Activated T-helper 1 cell treated with anti-CD3 and anti-CD28 coated beads, Interleukin-12 subunit alpha, Interleukin-12 subunit beta, Interleukin-2, Interleukin-4 antibody, amounts not matched to agents 30 ng/mL and 10 ng/mL and 1 ng/mL, durations not matched to agents 14 hours and 24 hours and 36 hours (primary cell): ENCODE measurements around the gene DNAAF8. TPM values are rescaled to one million over a fixed set of nuclear protein-coding genes. Genes with fewer than 3 reads are reported as not detected.

Experiments
- DNase-seq: peaks from one replicate; pipeline ENCODE4 v3.0.0; 2021; ENCODE audit warnings: low spot score
- H3K27ac Mint-ChIP-seq: one replicate; pipeline ENCODE4 v1.8.0; 2021; ENCODE audit warnings: mild to moderate bottlenecking, mixed read lengths
- H3K27me3 Mint-ChIP-seq: one replicate; pipeline ENCODE4 v1.8.0; 2022; ENCODE audit warnings: mild to moderate bottlenecking, moderate library complexity, mixed read lengths; ENCODE audit not compliant: insufficient read depth
- H3K36me3 Mint-ChIP-seq: one replicate; pipeline ENCODE4 v1.8.0; 2021; ENCODE audit warnings: low read depth, mixed read lengths
- H3K4me1 Mint-ChIP-seq: one replicate; pipeline ENCODE4 v1.8.0; 2021; ENCODE audit warnings: low read depth, mixed read lengths
- H3K4me3 Mint-ChIP-seq: one replicate; pipeline ENCODE4 v1.8.0; 2021; ENCODE audit warnings: mild to moderate bottlenecking, moderate library complexity, mixed read lengths
- H3K9me3 Mint-ChIP-seq: one replicate; pipeline ENCODE4 v1.8.0; 2021; ENCODE audit warnings: mixed read lengths
- intact Hi-C: fragments of 100-400 bp; cut with micrococcal nuclease; formaldehyde crosslinking; loops from one replicate; pipeline ENCODE4 v1.15.1; 2024
- total RNA-seq: library from RNA; stranded (reverse); gene quantifications from 2 replicates; pipeline ENCODE4 v1.2.3, GENCODE V29; 2022

DNAAF8 gene
- total RNA-seq, 1 donor from 2014 or later, result not detected

GRCh38 chr16:4743226-4743878 is 9.0 kb downstream of the DNAAF8 start:
- Mint-ChIP-seq H3K4me1 (peaks cover 20% of the 10 kb centered on the region), H3K27me3 (no peaks in the 10 kb centered on the region), H3K9me3 (no peaks in the 10 kb centered on the region), H3K4me3 (peak overlapping the region; percentile 20), H3K36me3 (no peaks in the 10 kb centered on the region), H3K27ac (no peak overlapping the region)
- intact Hi-C loops, result no loop called here
- no peak for DNase-seq

DNA sequence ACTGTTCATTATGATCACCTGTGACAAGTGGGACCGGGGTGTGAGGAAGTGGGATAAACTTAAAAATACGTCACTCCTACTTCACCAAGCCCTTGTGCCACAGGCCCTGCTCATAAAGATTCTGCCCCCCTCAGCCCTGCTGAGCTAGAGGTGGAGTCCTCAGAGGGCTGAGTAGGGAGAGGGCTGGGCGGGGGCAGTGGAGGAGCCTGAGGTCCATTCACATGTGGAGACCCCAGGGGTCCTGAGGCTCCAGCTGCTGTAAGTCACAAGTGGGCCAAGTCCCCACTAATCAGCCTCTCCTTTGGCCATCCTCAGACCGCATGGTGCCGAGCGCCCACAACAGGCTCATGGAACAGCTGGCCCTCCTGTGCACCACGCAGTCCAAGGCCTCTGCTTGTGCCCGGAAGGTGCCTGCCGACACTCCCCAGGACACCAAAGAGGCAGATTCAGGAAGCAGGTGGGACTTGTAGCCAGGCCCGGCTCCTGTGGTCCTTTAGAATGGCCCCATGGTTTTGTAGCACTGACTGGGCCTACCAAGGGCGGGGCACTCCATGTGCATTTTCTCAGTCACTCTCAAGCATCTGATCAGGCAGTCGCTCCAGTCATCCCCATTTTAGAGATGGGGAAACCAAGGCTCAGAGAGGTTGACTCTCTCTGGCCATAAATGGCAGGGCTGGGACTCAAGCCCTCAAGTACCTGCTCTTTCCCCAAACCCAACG is 10.4 kb downstream of the DNAAF8 start:
- no peak overlapping the region for H3K4me3 Mint-ChIP-seq
- H3K36me3 Mint-ChIP-seq, result no peaks in the 10 kb centered on the region
- intact Hi-C loops, result no loop called here
- H3K4me1 Mint-ChIP-seq, result peaks cover 22% of the 10 kb centered on the region
- no peak for DNase-seq
- H3K9me3 Mint-ChIP-seq, result no peaks in the 10 kb centered on the region
- H3K27ac Mint-ChIP-seq, result no peak overlapping the region
- H3K27me3 Mint-ChIP-seq, result no peaks in the 10 kb centered on the region

DNA sequence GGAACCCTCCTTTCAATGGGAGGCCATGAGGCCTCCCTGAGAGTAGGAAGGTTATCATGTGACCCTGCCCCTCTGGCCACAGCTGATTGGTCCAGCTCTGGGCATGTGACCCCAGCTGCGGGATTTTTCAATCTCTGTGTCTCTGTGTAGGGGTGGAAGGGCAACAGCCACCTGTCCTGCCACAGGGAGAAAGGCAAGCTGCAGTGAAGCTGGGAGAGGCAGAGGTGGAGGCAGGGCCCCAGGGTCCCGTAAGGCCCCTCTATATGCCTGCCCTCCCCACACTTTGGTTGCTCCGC is 10.9 kb downstream of the DNAAF8 start:
- Mint-ChIP-seq H3K4me1 (peaks cover 22% of the 10 kb centered on the region), H3K36me3 (no peaks in the 10 kb centered on the region), H3K27ac (no peak overlapping the region), H3K9me3 (no peaks in the 10 kb centered on the region), H3K4me3 (no peak overlapping the region), H3K27me3 (no peaks in the 10 kb centered on the region)
- no peak for DNase-seq
- intact Hi-C loops, result no loop called here

GRCh38 chr16:4746215-4746614 is 11.9 kb downstream of the DNAAF8 start:
- H3K4me3 Mint-ChIP-seq, result no peak overlapping the region
- intact Hi-C loops, result no loop called here
- DNase-seq, result no peak
- no peaks in the 10 kb centered on the region for H3K36me3 Mint-ChIP-seq
- no peaks in the 10 kb centered on the region for H3K27me3 Mint-ChIP-seq
- no peaks in the 10 kb centered on the region for H3K9me3 Mint-ChIP-seq
- H3K4me1 Mint-ChIP-seq, result peaks cover 22% of the 10 kb centered on the region
- H3K27ac Mint-ChIP-seq, result no peak overlapping the region

- Mint-ChIP-seq H3K4me3 (no peak overlapping the region), H3K9me3 (no peaks in the 10 kb centered on the region), H3K4me1 (peaks cover 22% of the 10 kb centered on the region), H3K27me3 (no peaks in the 10 kb centered on the region), H3K27ac (no peak overlapping the region), H3K36me3 (no peaks in the 10 kb centered on the region)
- intact Hi-C loops, result no loop called here
- no peak for DNase-seq
Measured at GRCh38 chr16:4746991-4747574, 12.7 kb downstream of the DNAAF8 start.

DNA sequence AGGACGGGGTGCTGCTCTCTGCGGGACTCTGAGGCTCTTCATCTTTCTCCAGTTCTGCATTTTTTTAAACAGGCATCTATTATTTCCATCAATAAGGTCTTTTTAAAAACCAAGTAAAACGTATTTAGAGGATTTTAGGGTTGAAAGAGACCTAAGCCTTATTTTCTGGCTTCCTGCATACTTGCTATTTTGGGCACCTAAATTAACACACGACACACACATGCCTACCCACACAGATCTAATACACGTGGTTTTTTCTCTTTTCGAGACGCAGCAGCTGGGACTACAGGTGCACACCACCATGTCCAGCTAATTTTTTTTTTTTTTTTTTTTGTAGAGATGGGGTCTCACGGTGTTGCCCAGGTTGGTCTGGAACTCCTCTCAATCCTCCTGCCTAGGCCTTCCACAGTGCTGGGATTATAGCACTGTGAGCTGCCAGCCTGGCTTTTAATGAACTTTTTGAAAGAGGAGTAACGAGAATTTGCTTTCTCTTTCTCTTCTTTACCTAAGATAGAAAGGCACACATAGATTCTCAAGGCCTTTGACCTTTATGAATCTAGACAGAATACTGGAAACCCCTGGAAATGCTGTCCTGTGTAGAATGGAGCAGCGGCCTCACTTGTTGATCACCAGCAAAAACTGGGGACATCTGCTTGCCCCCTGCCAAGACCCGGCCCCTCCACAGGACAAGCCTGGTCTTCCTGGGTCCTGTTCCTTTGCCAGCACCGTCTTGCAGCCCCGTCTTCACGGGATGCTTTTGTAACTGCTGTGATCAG is 13.8 kb downstream of the DNAAF8 start:
- H3K27me3 Mint-ChIP-seq, result no peaks in the 10 kb centered on the region
- peaks cover 17% of the 10 kb centered on the region for H3K4me1 Mint-ChIP-seq
- H3K27ac Mint-ChIP-seq, result peak overlapping the region; percentile 1
- no peak overlapping the region for H3K4me3 Mint-ChIP-seq
- DNase-seq, result no peak
- H3K9me3 Mint-ChIP-seq, result no peaks in the 10 kb centered on the region
- H3K36me3 Mint-ChIP-seq, result peaks cover under 1% of the 10 kb centered on the region
- intact Hi-C loops, result no loop called here

- Mint-ChIP-seq H3K4me1 (peaks cover 12% of the 10 kb centered on the region), H3K27me3 (no peaks in the 10 kb centered on the region), H3K4me3 (no peak overlapping the region), H3K9me3 (no peaks in the 10 kb centered on the region), H3K27ac (peak overlapping the region; percentile 58), H3K36me3 (peaks cover 2% of the 10 kb centered on the region)
- intact Hi-C loops, result no loop called here
- DNase-seq, result no peak
Measured at GRCh38 chr16:4748682-4749411, 14.5 kb downstream of the DNAAF8 start.

GRCh38 chr16:4749700-4750257 is 15.4 kb downstream of the DNAAF8 start:
- H3K27ac Mint-ChIP-seq, result no peak overlapping the region
- H3K4me1 Mint-ChIP-seq, result peaks cover 12% of the 10 kb centered on the region
- peaks cover 4% of the 10 kb centered on the region for H3K36me3 Mint-ChIP-seq
- H3K9me3 Mint-ChIP-seq, result no peaks in the 10 kb centered on the region
- no peak for DNase-seq
- intact Hi-C loops, result no loop called here
- H3K27me3 Mint-ChIP-seq, result no peaks in the 10 kb centered on the region
- no peak overlapping the region for H3K4me3 Mint-ChIP-seq

- DNase-seq, result no peak
- peaks cover 14% of the 10 kb centered on the region for H3K36me3 Mint-ChIP-seq
- peaks cover 12% of the 10 kb centered on the region for H3K4me1 Mint-ChIP-seq
- intact Hi-C loops, result no loop called here
- H3K27me3 Mint-ChIP-seq, result no peaks in the 10 kb centered on the region
- no peak overlapping the region for H3K27ac Mint-ChIP-seq
- H3K4me3 Mint-ChIP-seq, result no peak overlapping the region
- H3K9me3 Mint-ChIP-seq, result no peaks in the 10 kb centered on the region
Measured at GRCh38 chr16:4750896-4751295, 16.6 kb downstream of the DNAAF8 start.

DNA sequence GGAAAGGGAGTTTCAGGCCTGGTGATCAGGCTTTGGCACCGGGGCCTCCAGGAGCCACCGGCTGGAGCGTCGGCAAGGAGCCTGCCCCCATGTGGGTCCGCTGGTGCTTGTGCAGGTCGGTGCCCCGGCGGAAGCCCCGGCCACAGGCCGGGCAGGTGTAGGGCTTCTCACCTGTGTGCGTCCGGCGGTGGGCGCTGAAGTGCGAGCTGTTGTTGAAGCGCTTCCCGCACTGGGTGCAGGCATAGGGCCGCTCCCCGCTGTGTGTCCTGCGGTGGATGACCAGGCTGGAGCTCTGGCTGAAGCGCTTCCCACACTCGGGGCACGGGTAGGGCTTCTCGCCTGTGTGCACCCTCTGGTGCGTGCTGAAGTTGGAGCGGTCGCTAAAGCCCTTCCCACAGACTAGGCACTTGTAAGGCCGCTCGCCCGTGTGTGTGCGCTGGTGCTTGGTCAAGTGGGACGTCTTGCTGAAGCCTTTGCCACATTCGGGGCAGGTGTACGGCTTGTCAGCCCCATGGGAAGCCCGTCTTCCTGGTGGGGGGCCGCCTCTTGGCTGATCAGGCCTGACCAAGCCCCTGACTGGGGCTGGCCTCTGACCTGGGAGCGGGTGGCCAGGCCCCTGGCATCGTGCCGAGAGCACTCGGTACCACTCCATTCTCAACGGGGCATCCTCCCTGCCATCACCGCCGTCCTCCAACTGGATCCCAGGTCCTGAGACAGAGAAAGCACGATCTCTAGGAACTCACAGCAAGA is 18.2 kb downstream of the DNAAF8 start:
- H3K36me3 Mint-ChIP-seq, result peaks cover 17% of the 10 kb centered on the region
- intact Hi-C loops, result no loop called here
- peaks cover 11% of the 10 kb centered on the region for H3K4me1 Mint-ChIP-seq
- DNase-seq, result no peak
- H3K27me3 Mint-ChIP-seq, result no peaks in the 10 kb centered on the region
- H3K27ac Mint-ChIP-seq, result no peak overlapping the region
- H3K4me3 Mint-ChIP-seq, result no peak overlapping the region
- H3K9me3 Mint-ChIP-seq, result no peaks in the 10 kb centered on the region

DNA sequence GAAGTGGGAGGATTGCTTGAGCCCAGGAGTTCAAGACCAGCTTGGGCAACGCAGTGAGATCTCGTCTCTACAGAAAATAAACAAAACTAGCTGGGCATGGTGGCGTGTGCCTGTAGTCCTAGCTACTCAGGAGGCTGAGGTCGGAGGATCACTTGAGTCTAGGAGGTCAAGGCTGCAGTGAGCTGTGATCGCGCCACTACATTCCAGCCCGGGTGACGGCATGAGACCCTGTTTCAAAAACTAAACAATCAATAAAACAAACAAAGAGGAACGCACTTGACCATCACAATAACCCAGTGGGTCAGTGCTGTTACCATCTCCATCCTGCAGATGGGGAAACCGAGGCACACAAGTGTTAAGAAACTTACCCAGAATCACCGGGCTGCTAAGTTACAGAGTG is 18.9 kb downstream of the DNAAF8 start:
- intact Hi-C loops, result no loop called here
- DNase-seq, result no peak
- Mint-ChIP-seq H3K4me1 (peaks cover 4% of the 10 kb centered on the region), H3K27ac (no peak overlapping the region), H3K9me3 (no peaks in the 10 kb centered on the region), H3K4me3 (no peak overlapping the region), H3K36me3 (peaks cover 17% of the 10 kb centered on the region), H3K27me3 (no peaks in the 10 kb centered on the region)

GRCh38 chr16:4754865-4755264 is 20.5 kb downstream of the DNAAF8 start:
- Mint-ChIP-seq H3K9me3 (no peaks in the 10 kb centered on the region), H3K4me1 (no peaks in the 10 kb centered on the region), H3K36me3 (peaks cover 26% of the 10 kb centered on the region)

More at GRCh38 chr16:4754865-4755264, 20.5 kb downstream of the DNAAF8 start:
- Mint-ChIP-seq H3K27ac (no peak overlapping the region), H3K27me3 (no peaks in the 10 kb centered on the region), H3K4me3 (no peak overlapping the region)
- intact Hi-C loops, result no loop called here
- DNase-seq, result no peak
